Activated CD8-positive, alpha-beta T cell treated with anti-CD3 and anti-CD28 coated beads, Interleukin-2, amount 10 ng/mL, durations not matched to agents 7 days and 5 days (primary cell): ENCODE measurements around the gene WBP4. TPM values are rescaled to one million over a fixed set of nuclear protein-coding genes. Genes with fewer than 3 reads are reported as not detected.
"Not testable (repeated sequence)": the region's sequence is repeated elsewhere in the genome, so short reads cannot be mapped to it uniquely, and the experiment has no call there.

Source experiments
- ATAC-seq: fragments of 150-1000 bp; cut with Tn5 transposase; one replicate; pipeline ENCODE4 v1.10.0; 2021; ENCODE audit warnings: moderate library complexity
- CTCF ChIA-PET: fragments of 350-600 bp; sonication (Branson Sonifier 250); formaldehyde crosslinking; loops from one replicate; lab custom pipeline; 2021; ENCODE audit warnings: antibody characterized with exemption; lab: Charles Lee
- POLR2A ChIA-PET: fragments of 350-600 bp; sonication (Branson Sonifier 250); formaldehyde crosslinking; loops from one replicate; lab custom pipeline; 2021; ENCODE audit warnings: antibody characterized with exemption; lab: Charles Lee
- DNase-seq: peaks from one replicate; pipeline ENCODE4 v3.0.0-alpha.2; 2020
- H3K27ac Mint-ChIP-seq: one replicate; pipeline ENCODE4 v1.8.0; 2021; ENCODE audit warnings: mild to moderate bottlenecking, mixed read lengths
- H3K27me3 Mint-ChIP-seq: one replicate; pipeline ENCODE4 v1.8.0; 2021; ENCODE audit warnings: low read depth, mixed read lengths
- H3K36me3 Mint-ChIP-seq: one replicate; pipeline ENCODE4 v1.8.0; 2021; ENCODE audit warnings: low read depth, mixed read lengths
- H3K4me1 Mint-ChIP-seq: one replicate; pipeline ENCODE4 v1.8.0; 2021; ENCODE audit warnings: low read depth, mixed read lengths
- H3K4me3 Mint-ChIP-seq: one replicate; pipeline ENCODE4 v1.8.0; 2021; ENCODE audit warnings: mild to moderate bottlenecking, mixed read lengths
- H3K9me3 Mint-ChIP-seq: one replicate; pipeline ENCODE4 v1.8.0; 2022; ENCODE audit warnings: mixed read lengths; ENCODE audit not compliant: insufficient read depth
- microRNA-seq: library from miRNA; unstranded; fragments of <30 nt; microRNA quantifications from one replicate; pipeline ENCODE4 v1.2.0, GENCODE V29; 2022
- total RNA-seq, 2 experiments: library from RNA; stranded (reverse); gene quantifications; one replicate each; pipeline ENCODE4 v1.2.3, GENCODE V29; 2021

The WBP4 gene
- total RNA-seq, 2 experiments from 2014 or later = 9.7 to 10.4 TPM

GRCh38 chr13:41131660-41132511 lies 70.6 kb downstream of the WBP4 start:
- peaks cover 40% of the 10 kb centered on the region for H3K4me1 Mint-ChIP-seq
- DNase-seq, POLR2A ChIA-PET: not testable (repeated sequence)

GRCh38 chr13:41132512-41133152 lies 71.3 kb downstream of the WBP4 start, which contains the start of gene KBTBD6:
TSS of gene KBTBD6 (minus strand) at chr13:41132802. CDS start at chr13:41132511, 291 bp downstream.
- POLR2A ChIA-PET = no interaction called here
- Mint-ChIP-seq H3K36me3 (peaks cover 23% of the 10 kb centered on the region), H3K27me3 (no peaks in the 10 kb centered on the region), H3K4me3 (peak within 1 kb of the TSS; percentile 83), H3K9me3 (no peaks in the 10 kb centered on the region), H3K27ac (peak within 1 kb of the TSS; percentile 86), H3K4me1 (peaks cover 45% of the 10 kb centered on the region)
- peak; percentile 96 for DNase-seq
- CTCF ChIA-PET = interaction anchor here (1.6 kb wide), 1 partner anchor 11 kb away, joined by 3 read pairs; no protein-coding TSS in a partner anchor
- ATAC-seq = peak; percentile 99

More at GRCh38 chr13:41131660-41132511, 70.6 kb downstream of the WBP4 start:
- peak overlapping the region; percentile 83 for H3K4me3 Mint-ChIP-seq
- peak overlapping the region; percentile 86 for H3K27ac Mint-ChIP-seq
- not testable (repeated sequence) for H3K9me3 Mint-ChIP-seq, H3K27me3 Mint-ChIP-seq
- peaks cover 25% of the 10 kb centered on the region for H3K36me3 Mint-ChIP-seq
- CTCF ChIA-PET = interaction anchor here (1.6 kb wide), 1 partner anchor 10 kb away, joined by 3 read pairs; no protein-coding TSS in a partner anchor
- ATAC-seq = peak; percentile 14

Small RNA genes within 50 kb of the gene (microRNA-seq; reads per million reads assigned to microRNA genes)
- not detected for gene MIR3168

Other genes with a start within 250 kb of the WBP4 start
- 100 to 1,000 TPM; 106 to 107 TPM for gene ELF1, start 42.2 kb upstream of the WBP4 start, total RNA-seq
- 1 to 10 TPM; 4.9 to 6.0 TPM for gene KBTBD6, start 71.3 kb downstream of the WBP4 start, total RNA-seq
- gene KBTBD7, start 133.1 kb downstream of the WBP4 start, total RNA-seq = 1 to 10 TPM; 8.0 to 8.3 TPM
- 10 to 100 TPM; 18.2 to 22.0 TPM for gene MTRF1, start 202.1 kb downstream of the WBP4 start, total RNA-seq
- 10 to 100 TPM; 36.7 to 38.7 TPM for gene NAA16, start 249.8 kb downstream of the WBP4 start, total RNA-seq